COR-L47 (cell line): ENCODE measurements around the gene E2F6.

Source experiments
- DNase-seq: peaks from one replicate; lab custom pipeline; 2025; lab: John Stamatoyannopoulos, UW

E2F6 gene

GRCh38 chr2:11465485-11466306 lies at the start of gene E2F6:
TSS of gene E2F6 (minus strand) at chr2:11466161. CDS start at chr2:11465879, 282 bp downstream.
- peak; percentile 86 for DNase-seq

GRCh38 chr2:11515490-11515981 lies 49.6 kb upstream of the E2F6 start:
- no peak for DNase-seq

- DNase-seq = no peak
Observed at GRCh38 chr2:11514904-11515303, 48.9 kb upstream of the E2F6 start.

- DNase-seq = no peak
Observed at GRCh38 chr2:11514081-11514730, 48.2 kb upstream of the E2F6 start.

- DNase-seq = no peak
Observed at GRCh38 chr2:11513319-11513718, 47.4 kb upstream of the E2F6 start.

GRCh38 chr2:11512431-11512830 lies 46.5 kb upstream of the E2F6 start:
- DNase-seq = no peak

- DNase-seq = no peak
Observed at GRCh38 chr2:11509657-11510360, 43.8 kb upstream of the E2F6 start.

GRCh38 chr2:11508279-11508678 lies 42.3 kb upstream of the E2F6 start:
- DNase-seq = no peak

- DNase-seq = no peak
Observed at GRCh38 chr2:11507517-11507916, 41.6 kb upstream of the E2F6 start.

GRCh38 chr2:11506611-11506969 lies 40.6 kb upstream of the E2F6 start:
- no peak for DNase-seq

- no peak for DNase-seq
Observed at GRCh38 chr2:11505652-11506610, 40.0 kb upstream of the E2F6 start.

GRCh38 chr2:11503354-11503927 lies 37.5 kb upstream of the E2F6 start:
- DNase-seq = no peak

GRCh38 chr2:11502740-11503292 lies 36.9 kb upstream of the E2F6 start:
- DNase-seq = no peak

GRCh38 chr2:11500702-11501303 lies 34.8 kb upstream of the E2F6 start:
- no peak for DNase-seq

- DNase-seq = no peak
Observed at GRCh38 chr2:11499081-11499743, 33.3 kb upstream of the E2F6 start.

GRCh38 chr2:11498543-11499034 lies 32.6 kb upstream of the E2F6 start:
- no peak for DNase-seq

GRCh38 chr2:11495844-11496681 lies 30.1 kb upstream of the E2F6 start:
- DNase-seq = no peak

- DNase-seq = no peak
Observed at GRCh38 chr2:11494310-11494709, 28.3 kb upstream of the E2F6 start.

- DNase-seq = no peak
Observed at GRCh38 chr2:11493282-11493681, 27.3 kb upstream of the E2F6 start.
